Small intestine (tissue), 7 donors: ENCODE measurements around the gene HOXB4. TPM values are rescaled to one million over a fixed set of nuclear protein-coding genes. Genes with fewer than 3 reads are reported as not detected.

Experiments used
- DNase-seq, 2 donors: peaks; one replicate each; pipeline versions ENCODE4 v3.0.0 to v3.0.0-alpha.2; 2013
- FAIRE-seq: peaks from 2 replicates; lab custom pipeline; 2012; peaks lifted over from hg19 to GRCh38; lab: Jason Lieb, UNC
- H3K27ac ChIP-seq, 3 donors: one replicate each; pipeline ENCODE4 v1.5.1; 2013; ENCODE audit warnings: low read length in 2 of 3, mild to moderate bottlenecking in 2 of 3, control low read depth in 1 of 3, inconsistent platforms in 1 of 3, low read depth in 1 of 3, moderate library complexity in 1 of 3
- H3K27me3 ChIP-seq, 3 donors: one replicate each; pipeline ENCODE4 v1.6.1; 2013; ENCODE audit warnings: low read length in 3 of 3, inconsistent platforms in 1 of 3; ENCODE audit not compliant: control insufficient read depth in 3 of 3, insufficient read depth in 3 of 3
- H3K36me3 ChIP-seq, 3 donors: one replicate each; pipeline ENCODE4 v1.6.1; 2013; ENCODE audit warnings: low read length in 3 of 3, inconsistent platforms in 1 of 3, low read depth in 1 of 3, mild to moderate bottlenecking in 1 of 3, moderate library complexity in 1 of 3; ENCODE audit not compliant: control insufficient read depth in 3 of 3, insufficient read depth in 2 of 3
- H3K4me1 ChIP-seq, 3 donors: one replicate each; pipeline ENCODE4 v1.6.1; 2013; ENCODE audit warnings: low read length in 2 of 3, inconsistent platforms in 1 of 3, low read depth in 1 of 3, mild to moderate bottlenecking in 1 of 3, moderate library complexity in 1 of 3; ENCODE audit not compliant: control insufficient read depth in 3 of 3, insufficient read depth in 2 of 3
- H3K4me3 ChIP-seq, 3 donors: one replicate each; pipeline ENCODE4 v1.5.1; 2013; ENCODE audit warnings: low read length in 3 of 3, control low read depth in 1 of 3, inconsistent platforms in 1 of 3, low read depth in 1 of 3, mild to moderate bottlenecking in 1 of 3, moderate library complexity in 1 of 3
- H3K9me3 ChIP-seq, 2 donors: one replicate each; pipeline ENCODE4 v1.6.1; 2013; ENCODE audit warnings: low read depth in 1 of 2, low read length in 1 of 2; ENCODE audit not compliant: control insufficient read depth in 2 of 2, insufficient read depth in 1 of 2
- WGBS, 3 donors: extraction: QIAGEN DNeasy Blood & Tissue Kit; methylation state at CpG; one replicate each; pipeline ENCODE4 v1.1.7; 2013; 5-methylcytosine and 5-hydroxymethylcytosine counted together
- polyA plus RNA-seq, 4 donors: library from polyadenylated mRNA; stranded (reverse) in 3 of 4; unstranded in 1 of 4; fragments of 200-250 nt in 3 of 4; fragments of 120-200 nt in 1 of 4; gene quantifications; one replicate each; pipeline versions ENCODE4 v1.2.1 to v1.2.3, GENCODE V29; 2013
- donor health status: healthy with polysubstance abuse.
- donor health status: control.
- donor health status: control.
- donor health status: Bipolar disorder and iron deficiency.
- donor health status: healthy.

HOXB4 gene
- polyA plus RNA-seq, 4 donors, result 0.27 to 3.1 (median 2.2) TPM; not detected in 1

DNA sequence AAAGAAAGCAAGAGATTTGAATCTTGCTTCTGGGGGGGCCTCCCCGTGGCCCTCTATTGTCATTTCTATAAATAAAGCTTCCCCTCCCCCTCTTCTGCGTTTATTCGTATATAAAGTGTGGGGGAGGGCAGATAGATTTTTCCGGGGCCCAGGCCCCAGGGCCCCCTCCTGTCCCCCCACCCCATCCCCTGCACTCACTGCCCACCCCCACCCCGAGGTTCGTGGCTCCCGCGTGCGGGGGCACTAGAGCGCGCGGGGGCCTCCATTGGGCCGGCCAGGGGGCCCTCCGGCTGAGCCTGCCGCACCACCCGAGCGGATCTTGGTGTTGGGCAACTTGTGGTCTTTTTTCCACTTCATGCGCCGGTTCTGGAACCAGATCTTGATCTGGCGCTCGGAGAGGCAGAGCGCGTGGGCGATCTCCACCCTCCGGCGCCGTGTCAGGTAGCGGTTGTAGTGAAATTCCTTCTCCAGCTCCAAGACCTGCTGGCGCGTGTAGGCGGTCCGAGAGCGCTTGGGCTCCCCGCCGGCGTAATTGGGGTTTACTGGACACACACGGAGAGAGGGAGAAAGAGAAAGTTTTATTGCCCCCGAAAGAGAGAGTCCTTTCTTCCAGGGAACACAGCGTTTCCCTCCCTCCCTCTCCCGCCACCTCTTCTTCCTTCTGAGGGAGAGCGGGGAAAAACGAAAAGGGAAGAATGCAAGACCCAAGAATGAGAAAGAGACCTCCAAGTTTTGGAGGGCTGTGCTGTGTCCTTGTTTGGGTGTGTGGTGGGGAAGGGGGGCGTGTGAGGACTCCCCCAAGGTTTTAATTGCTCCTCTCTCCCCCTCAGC, 1.5 kb downstream of the HOXB4 start:
- Histone ChIP-seq H3K27me3 (peaks cover 4 to 96% (median 6%) of the 10 kb centered on the region in 3 donors), H3K9me3 (no peaks in the 10 kb centered on the region), H3K4me1 (peaks cover 0 to 33% (median 2%) of the 10 kb centered on the region in 3 donors), H3K4me3 (peak overlapping the region in 1 of 3 donors; percentile 33), H3K36me3 (peaks cover 0 to 28% (median 0%) of the 10 kb centered on the region in 3 donors), H3K27ac (peak overlapping the region in 2 of 3 donors; percentile 84 to 85)
- DNase-seq (no peak), FAIRE-seq (no peak)
- WGBS, 3 donors, result 10 to 28% (median 14%) methylated on average over 40 to 43 of the region's 43 CpGs

DNA sequence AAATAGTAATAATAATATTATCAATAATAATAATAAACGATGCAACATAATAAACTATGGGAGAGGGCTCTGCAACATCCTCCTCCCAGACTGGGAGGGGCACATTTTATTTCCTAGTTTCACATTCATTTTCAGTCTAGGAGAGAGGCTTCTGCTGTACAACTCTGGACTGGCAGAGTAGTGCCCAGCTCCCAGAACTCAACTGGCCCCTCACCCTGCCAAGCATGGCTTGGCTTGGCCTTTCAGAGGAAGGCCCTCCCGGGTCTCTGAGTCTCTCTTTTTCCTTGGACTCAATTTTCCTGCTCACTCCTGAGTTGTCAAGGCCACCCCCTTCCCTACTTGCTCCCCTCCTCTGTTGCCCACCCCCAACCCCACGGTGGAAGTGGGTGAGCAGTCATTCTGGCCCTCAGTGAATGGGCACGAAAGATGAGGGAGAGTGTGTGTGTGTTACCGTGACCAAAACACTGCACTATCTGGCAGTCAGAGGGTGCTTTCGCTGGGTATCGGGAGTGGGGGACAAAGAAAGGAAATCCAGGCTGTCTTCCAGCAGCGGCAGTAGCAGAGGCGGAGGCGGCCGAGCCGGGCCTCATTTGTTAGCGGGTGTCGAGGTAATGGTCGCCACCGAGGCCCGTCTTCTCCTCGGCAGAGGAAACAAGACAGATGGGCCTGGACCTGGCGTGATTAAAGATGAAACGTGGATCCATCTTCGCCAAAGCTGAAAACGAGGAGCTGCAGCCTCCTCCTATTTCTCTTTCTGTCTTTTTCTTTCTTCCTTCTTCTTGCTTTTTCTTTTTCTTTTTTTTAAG, 2.3 kb downstream of the HOXB4 start:
- peaks cover 3 to 96% (median 4%) of the 10 kb centered on the region in 3 donors for H3K27me3 ChIP-seq
- no peak for FAIRE-seq
- peak overlapping the region in 1 of 3 donors; percentile 21 for H3K4me3 ChIP-seq

DNA sequence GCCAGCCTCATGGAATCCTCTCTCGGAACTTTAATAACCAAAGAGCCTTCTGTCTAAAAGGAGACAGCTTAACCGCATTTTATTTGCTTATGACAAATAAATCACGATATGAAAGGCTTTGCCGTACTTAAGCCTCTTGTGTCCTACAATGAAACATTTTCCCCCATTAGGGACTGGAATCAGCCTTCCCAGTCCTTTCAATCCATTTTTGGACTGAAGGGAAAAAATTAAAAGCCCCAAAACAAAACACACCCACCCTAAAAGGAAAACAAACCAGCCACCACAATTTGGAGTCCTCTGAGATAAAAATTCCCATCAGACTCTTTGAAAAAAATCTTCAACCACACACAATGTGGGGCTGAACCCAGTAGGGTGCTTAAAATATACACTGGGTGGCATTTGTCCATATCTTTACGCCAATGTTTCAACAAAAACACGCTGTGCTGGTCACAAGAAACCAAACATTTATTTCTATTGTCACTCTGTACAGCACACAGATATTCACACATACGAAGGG, 3.0 kb downstream of the HOXB4 start:
- Histone ChIP-seq H3K27me3 (peaks cover 4 to 96% (median 5%) of the 10 kb centered on the region in 3 donors), H3K36me3 (peaks cover 0 to 42% (median 0%) of the 10 kb centered on the region in 3 donors), H3K27ac (peak overlapping the region in 2 of 3 donors; percentile 67 to 85), H3K4me1 (peaks cover 0 to 34% (median 2%) of the 10 kb centered on the region in 3 donors), H3K4me3 (peak overlapping the region in 1 of 3 donors; percentile 28), H3K9me3 (no peaks in the 10 kb centered on the region)
- no peak for DNase-seq
- WGBS, 3 donors, result 19 to 35% (median 30%) methylated on average over 7 of the region's 7 CpGs
- no peak for FAIRE-seq

More for the DNA sequence above, 2.3 kb downstream of the HOXB4 start:
- DNase-seq, result no peak
- Histone ChIP-seq H3K27ac (peak overlapping the region in 2 of 3 donors; percentile 84 to 85), H3K9me3 (no peaks in the 10 kb centered on the region), H3K4me1 (peaks cover 0 to 36% (median 2%) of the 10 kb centered on the region in 3 donors), H3K36me3 (peaks cover 0 to 36% (median 0%) of the 10 kb centered on the region in 3 donors)
- 16 to 30% (median 29%) methylated on average over 22 of the region's 22 CpGs for WGBS, 3 donors

DNA sequence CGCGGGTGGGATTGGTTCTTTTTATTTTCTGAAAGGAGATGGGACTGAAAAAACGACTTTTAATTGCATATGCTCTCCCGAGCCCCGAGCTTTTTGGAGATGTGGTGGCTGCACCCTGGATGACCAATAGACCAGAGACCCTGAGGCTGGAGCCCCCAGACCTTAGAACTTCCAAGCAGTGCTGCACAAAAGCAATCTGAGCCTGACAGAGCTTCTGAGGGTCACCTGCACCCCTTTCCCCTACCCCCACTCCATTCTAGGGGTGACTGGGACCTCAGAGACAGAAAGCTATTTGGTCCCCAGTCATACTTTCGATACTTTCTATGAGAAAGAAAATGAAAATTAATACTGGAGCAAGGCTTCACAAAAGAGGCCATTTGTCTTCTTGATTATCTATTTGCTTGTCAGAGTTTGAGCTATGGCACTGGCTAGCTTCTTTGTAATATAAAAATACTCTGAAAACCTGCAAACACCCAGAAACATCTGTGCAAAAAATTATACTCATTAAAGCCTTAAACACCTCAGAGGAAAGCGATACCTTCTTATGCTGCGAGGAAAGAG, 3.6 kb downstream of the HOXB4 start:
- no peak for DNase-seq
- Histone ChIP-seq H3K27me3 (peaks cover 4 to 96% (median 5%) of the 10 kb centered on the region in 3 donors), H3K4me1 (peaks cover 0 to 34% (median 2%) of the 10 kb centered on the region in 3 donors), H3K4me3 (peak overlapping the region in 1 of 3 donors; percentile 28), H3K27ac (peak overlapping the region in 2 of 3 donors; percentile 67 to 85), H3K36me3 (peaks cover 0 to 42% (median 0%) of the 10 kb centered on the region in 3 donors), H3K9me3 (no peaks in the 10 kb centered on the region)
- WGBS, 3 donors, result 23 to 37% (median 36%) methylated on average over 8 of the region's 8 CpGs
- FAIRE-seq, result no peak

DNA sequence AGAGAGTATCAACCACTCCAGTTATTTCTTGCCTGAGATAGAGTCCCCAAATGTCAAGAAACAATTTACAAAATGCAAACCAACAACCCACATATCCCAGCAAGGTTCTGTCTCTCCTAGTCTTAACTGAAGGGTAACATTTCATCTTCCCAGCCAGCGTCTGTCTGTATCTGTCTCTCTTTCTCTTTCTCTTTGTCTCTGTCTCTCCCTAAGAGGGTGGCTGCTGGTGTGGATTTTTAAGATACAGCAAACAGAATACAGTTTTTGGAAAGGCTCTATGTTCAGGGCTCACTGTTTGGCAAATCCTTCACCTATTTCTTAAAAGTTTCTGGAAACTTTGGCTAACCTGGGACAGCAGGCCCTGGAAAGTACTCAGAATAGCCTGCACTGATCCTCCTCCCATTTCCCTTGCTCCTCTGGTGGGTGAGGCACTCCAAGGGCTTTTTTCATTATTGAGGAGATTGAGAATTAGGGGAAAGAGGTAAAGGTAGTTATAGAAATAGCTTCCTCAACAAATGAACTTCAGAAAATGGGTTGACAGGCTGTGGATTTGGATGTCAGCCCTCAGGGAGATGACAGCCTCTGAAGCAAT, 6.2 kb downstream of the HOXB4 start:
- Histone ChIP-seq H3K27ac (peak overlapping the region in 2 of 3 donors; percentile 82 to 85), H3K4me3 (peak overlapping the region in 1 of 3 donors; percentile 25), H3K27me3 (peaks cover 2 to 98% (median 4%) of the 10 kb centered on the region in 3 donors), H3K36me3 (peaks cover 0 to 42% (median 0%) of the 10 kb centered on the region in 3 donors), H3K4me1 (peaks cover 0 to 34% (median 3%) of the 10 kb centered on the region in 3 donors), H3K9me3 (no peaks in the 10 kb centered on the region)
- DNase-seq, result no peak
- 30 to 50% (median 39%) methylated on average over 1 of the region's 1 CpG for WGBS, 3 donors
- no peak for FAIRE-seq

DNA sequence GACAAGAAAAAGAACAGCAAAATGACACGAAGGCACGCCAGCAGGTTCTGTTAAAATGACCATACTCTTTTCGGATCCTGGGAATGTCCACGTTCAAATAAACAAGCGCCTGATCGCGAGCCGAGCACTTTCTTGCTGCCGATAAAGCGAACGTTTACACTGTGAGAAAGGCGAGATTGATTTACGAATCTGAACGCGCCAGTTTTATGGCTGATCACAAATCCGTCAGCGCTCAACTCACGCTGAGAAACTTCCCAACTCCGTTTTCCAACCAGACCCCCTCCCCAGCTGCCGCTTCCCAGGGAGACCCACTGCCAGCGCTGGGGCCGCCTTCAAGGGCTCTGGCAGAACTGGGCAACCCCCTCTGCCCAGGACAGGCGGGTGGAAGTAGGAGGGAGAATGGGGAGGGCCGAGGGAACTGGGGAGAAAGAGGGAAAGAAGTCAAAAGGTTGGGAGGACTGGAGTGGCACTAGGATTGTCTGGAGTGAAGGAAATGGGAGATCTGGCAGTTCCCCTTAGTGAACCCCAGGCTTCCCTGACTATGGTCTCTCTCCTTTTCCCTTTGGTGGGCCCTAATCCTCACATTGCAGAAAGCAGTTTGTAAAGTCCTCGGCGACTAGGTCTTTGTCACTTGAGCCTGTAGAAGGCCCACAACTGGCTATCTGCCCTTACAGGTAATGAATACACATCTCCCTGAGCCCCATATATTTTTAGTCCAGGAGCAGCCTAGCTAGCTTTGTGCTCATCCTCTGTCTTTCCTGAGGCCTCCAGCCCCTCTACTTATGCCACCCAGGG, 6.9 kb downstream of the HOXB4 start:
- Histone ChIP-seq H3K36me3 (peaks cover 0 to 38% (median 0%) of the 10 kb centered on the region in 3 donors), H3K9me3 (no peaks in the 10 kb centered on the region), H3K27me3 (peaks cover 0 to 99% (median 2%) of the 10 kb centered on the region in 3 donors), H3K27ac (peak overlapping the region in 2 of 3 donors; percentile 82 to 85), H3K4me3 (peak overlapping the region in 1 of 3 donors; percentile 25), H3K4me1 (peaks cover 0 to 38% (median 7%) of the 10 kb centered on the region in 3 donors)
- 23 to 31% (median 28%) methylated on average over 26 of the region's 26 CpGs for WGBS, 3 donors
- FAIRE-seq (no peak), DNase-seq (no peak)
